Measurements from ENCODE around the gene SLC29A3. TPM values are rescaled to one million over a fixed set of nuclear protein-coding genes. Genes with fewer than 3 reads are reported as not detected.

SLC29A3 gene
- total and polyA plus RNA-seq, 2 experiments from 2014 or later: 10.3 to 12.3 TPM

DNA sequence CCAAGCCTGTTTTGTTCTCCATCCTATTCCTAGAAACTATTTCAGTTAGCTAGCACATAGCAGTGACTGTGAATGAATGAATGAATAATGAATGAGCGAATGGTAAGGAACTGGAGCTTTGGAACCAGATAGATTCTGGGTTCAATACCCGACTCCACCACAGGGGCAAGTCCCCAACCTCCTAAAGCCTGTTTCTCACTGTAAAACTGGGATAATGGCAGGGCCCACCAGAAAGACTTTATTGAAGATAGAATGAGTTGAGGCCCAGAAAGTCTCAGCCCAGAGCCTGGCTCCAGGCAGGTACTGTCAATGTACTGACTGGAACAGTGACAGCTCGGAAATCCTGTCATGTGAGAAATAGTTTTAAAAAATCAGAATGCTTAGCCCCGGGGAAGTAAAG, 76.6 kb downstream of the SLC29A3 start:
- H3K79me2 ChIP-seq (replicated peaks; ENCODE audit: insufficient read depth): no peaks in the 10 kb centered on the region
- peak overlapping the region; percentile 75 for H3K4me3 ChIP-seq
- ATAC-seq (no peak), DNase-seq (ENCODE audit: low spot score) (no peak)
- Mint-ChIP-seq H3K27ac (no peak overlapping the region), H3K36me3 (ENCODE audit: low read depth) (no peaks in the 10 kb centered on the region), H3K4me3 (peak overlapping the region; percentile 70), H3K4me1 (peaks cover 20% of the 10 kb centered on the region), H3K27me3 (ENCODE audit: insufficient read depth, low read depth, poor library complexity) (peaks cover 44% of the 10 kb centered on the region), H3K9me3 (no peaks in the 10 kb centered on the region)
- 0 out of 2 replicates have a peak, but pooled peaks cover 3% of the 10 kb centered on the region for H3F3A ChIP-seq (replicated peaks; ENCODE audit: low read depth)
- no peak overlapping the region for H3K27ac ChIP-seq (ENCODE audit: low read depth)
- H3K36me3 ChIP-seq (ENCODE audit: insufficient read depth): no peaks in the 10 kb centered on the region
- H3K4me2 ChIP-seq: peak overlapping the region; percentile 84
- peaks cover 21% of the 10 kb centered on the region for H3K4me1 ChIP-seq (ENCODE audit: insufficient read depth)
- H4K20me1 ChIP-seq (replicated peaks; ENCODE audit: insufficient read depth): 0 out of 2 replicates have a peak, but pooled peaks cover 5% of the 10 kb centered on the region
- H3K9me2 ChIP-seq (ENCODE audit: insufficient read depth): no peaks in the 10 kb centered on the region
- H2AFZ ChIP-seq: peak overlapping the region; percentile 93; the same call in 1 of the 2 replicates
- TF ChIP-seq, protein P1, sequence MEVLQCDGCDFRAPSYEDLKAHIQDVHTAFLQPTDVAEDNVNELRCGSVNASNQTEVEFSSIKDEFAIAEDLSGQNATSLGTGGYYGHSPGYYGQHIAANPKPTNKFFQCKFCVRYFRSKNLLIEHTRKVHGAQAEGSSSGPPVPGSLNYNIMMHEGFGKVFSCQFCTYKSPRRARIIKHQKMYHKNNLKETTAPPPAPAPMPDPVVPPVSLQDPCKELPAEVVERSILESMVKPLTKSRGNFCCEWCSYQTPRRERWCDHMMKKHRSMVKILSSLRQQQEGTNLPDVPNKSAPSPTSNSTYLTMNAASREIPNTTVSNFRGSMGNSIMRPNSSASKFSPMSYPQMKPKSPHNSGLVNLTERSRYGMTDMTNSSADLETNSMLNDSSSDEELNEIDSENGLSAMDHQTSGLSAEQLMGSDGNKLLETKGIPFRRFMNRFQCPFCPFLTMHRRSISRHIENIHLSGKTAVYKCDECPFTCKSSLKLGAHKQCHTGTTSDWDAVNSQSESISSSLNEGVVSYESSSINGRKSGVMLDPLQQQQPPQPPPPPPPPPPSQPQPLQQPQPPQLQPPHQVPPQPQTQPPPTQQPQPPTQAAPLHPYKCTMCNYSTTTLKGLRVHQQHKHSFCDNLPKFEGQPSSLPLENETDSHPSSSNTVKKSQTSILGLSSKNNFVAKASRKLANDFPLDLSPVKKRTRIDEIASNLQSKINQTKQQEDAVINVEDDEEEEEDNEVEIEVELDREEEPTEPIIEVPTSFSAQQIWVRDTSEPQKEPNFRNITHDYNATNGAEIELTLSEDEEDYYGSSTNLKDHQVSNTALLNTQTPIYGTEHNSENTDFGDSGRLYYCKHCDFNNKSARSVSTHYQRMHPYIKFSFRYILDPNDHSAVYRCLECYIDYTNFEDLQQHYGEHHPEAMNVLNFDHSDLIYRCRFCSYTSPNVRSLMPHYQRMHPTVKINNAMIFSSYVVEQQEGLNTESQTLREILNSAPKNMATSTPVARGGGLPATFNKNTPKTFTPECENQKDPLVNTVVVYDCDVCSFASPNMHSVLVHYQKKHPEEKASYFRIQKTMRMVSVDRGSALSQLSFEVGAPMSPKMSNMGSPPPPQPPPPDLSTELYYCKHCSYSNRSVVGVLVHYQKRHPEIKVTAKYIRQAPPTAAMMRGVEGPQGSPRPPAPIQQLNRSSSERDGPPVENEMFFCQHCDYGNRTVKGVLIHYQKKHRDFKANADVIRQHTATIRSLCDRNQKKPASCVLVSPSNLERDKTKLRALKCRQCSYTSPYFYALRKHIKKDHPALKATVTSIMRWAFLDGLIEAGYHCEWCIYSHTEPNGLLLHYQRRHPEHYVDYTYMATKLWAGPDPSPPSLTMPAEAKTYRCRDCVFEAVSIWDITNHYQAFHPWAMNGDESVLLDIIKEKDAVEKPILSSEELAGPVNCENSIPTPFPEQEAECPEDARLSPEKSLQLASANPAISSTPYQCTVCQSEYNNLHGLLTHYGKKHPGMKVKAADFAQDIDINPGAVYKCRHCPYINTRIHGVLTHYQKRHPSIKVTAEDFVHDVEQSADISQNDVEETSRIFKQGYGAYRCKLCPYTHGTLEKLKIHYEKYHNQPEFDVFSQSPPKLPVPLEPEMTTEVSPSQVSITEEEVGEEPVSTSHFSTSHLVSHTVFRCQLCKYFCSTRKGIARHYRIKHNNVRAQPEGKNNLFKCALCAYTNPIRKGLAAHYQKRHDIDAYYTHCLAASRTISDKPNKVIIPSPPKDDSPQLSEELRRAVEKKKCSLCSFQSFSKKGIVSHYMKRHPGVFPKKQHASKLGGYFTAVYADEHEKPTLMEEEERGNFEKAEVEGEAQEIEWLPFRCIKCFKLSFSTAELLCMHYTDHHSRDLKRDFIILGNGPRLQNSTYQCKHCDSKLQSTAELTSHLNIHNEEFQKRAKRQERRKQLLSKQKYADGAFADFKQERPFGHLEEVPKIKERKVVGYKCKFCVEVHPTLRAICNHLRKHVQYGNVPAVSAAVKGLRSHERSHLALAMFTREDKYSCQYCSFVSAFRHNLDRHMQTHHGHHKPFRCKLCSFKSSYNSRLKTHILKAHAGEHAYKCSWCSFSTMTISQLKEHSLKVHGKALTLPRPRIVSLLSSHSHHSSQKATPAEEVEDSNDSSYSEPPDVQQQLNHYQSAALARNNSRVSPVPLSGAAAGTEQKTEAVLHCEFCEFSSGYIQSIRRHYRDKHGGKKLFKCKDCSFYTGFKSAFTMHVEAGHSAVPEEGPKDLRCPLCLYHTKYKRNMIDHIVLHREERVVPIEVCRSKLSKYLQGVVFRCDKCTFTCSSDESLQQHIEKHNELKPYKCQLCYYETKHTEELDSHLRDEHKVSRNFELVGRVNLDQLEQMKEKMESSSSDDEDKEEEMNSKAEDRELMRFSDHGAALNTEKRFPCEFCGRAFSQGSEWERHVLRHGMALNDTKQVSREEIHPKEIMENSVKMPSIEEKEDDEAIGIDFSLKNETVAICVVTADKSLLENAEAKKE (CRISPR knock-in tag; IDR thresholded peaks at IDR 0.05): no peak
- TF ChIP-seq, protein P2, sequence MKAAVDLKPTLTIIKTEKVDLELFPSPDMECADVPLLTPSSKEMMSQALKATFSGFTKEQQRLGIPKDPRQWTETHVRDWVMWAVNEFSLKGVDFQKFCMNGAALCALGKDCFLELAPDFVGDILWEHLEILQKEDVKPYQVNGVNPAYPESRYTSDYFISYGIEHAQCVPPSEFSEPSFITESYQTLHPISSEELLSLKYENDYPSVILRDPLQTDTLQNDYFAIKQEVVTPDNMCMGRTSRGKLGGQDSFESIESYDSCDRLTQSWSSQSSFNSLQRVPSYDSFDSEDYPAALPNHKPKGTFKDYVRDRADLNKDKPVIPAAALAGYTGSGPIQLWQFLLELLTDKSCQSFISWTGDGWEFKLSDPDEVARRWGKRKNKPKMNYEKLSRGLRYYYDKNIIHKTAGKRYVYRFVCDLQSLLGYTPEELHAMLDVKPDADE (IDR thresholded peaks at IDR 0.05): no peak
- TF ChIP-seq ZNF114 (CRISPR knock-in tag; IDR thresholded peaks at IDR 0.05) (no peak), NANOG (IDR thresholded peaks at IDR 0.05; ENCODE audit: borderline replicate concordance) (no peak), POLR2AphosphoS5 (IDR thresholded peaks at IDR 0.05; ENCODE audit: low read depth) (no peak), ZNF331 (CRISPR knock-in tag; IDR thresholded peaks at IDR 0.05; ENCODE audit: low read depth) (no peak)
- TF ChIP-seq, protein P3, sequence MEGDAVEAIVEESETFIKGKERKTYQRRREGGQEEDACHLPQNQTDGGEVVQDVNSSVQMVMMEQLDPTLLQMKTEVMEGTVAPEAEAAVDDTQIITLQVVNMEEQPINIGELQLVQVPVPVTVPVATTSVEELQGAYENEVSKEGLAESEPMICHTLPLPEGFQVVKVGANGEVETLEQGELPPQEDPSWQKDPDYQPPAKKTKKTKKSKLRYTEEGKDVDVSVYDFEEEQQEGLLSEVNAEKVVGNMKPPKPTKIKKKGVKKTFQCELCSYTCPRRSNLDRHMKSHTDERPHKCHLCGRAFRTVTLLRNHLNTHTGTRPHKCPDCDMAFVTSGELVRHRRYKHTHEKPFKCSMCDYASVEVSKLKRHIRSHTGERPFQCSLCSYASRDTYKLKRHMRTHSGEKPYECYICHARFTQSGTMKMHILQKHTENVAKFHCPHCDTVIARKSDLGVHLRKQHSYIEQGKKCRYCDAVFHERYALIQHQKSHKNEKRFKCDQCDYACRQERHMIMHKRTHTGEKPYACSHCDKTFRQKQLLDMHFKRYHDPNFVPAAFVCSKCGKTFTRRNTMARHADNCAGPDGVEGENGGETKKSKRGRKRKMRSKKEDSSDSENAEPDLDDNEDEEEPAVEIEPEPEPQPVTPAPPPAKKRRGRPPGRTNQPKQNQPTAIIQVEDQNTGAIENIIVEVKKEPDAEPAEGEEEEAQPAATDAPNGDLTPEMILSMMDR (conservative IDR thresholded peaks at IDR 0.05; ENCODE audit: low read depth in 2 of 2): no peak; a peak in 1 of 4 replicates
- TF ChIP-seq, protein P4, sequence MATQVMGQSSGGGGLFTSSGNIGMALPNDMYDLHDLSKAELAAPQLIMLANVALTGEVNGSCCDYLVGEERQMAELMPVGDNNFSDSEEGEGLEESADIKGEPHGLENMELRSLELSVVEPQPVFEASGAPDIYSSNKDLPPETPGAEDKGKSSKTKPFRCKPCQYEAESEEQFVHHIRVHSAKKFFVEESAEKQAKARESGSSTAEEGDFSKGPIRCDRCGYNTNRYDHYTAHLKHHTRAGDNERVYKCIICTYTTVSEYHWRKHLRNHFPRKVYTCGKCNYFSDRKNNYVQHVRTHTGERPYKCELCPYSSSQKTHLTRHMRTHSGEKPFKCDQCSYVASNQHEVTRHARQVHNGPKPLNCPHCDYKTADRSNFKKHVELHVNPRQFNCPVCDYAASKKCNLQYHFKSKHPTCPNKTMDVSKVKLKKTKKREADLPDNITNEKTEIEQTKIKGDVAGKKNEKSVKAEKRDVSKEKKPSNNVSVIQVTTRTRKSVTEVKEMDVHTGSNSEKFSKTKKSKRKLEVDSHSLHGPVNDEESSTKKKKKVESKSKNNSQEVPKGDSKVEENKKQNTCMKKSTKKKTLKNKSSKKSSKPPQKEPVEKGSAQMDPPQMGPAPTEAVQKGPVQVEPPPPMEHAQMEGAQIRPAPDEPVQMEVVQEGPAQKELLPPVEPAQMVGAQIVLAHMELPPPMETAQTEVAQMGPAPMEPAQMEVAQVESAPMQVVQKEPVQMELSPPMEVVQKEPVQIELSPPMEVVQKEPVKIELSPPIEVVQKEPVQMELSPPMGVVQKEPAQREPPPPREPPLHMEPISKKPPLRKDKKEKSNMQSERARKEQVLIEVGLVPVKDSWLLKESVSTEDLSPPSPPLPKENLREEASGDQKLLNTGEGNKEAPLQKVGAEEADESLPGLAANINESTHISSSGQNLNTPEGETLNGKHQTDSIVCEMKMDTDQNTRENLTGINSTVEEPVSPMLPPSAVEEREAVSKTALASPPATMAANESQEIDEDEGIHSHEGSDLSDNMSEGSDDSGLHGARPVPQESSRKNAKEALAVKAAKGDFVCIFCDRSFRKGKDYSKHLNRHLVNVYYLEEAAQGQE (IDR thresholded peaks at IDR 0.05; ENCODE audit: unreplicated experiment): no peak
- peaks cover 48% of the 10 kb centered on the region for H3K27me3 ChIP-seq (ENCODE audit: insufficient read depth)

All from GM23338 (cell line).